ENCODE data around the gene CDK5RAP1. TPM values are rescaled to one million over a fixed set of nuclear protein-coding genes. Genes with fewer than 3 reads are reported as not detected.

The CDK5RAP1 gene
- total RNA-seq, 1 donor, result 22.5 TPM

GRCh38 chr20:33348136-33348937 is 53.0 kb downstream of the CDK5RAP1 start:
- H3K4me3 ChIP-seq (ENCODE audit: low read depth, low read length), result no peak overlapping the region
- no peak for DNase-seq (ENCODE audit: low read depth)
- TF ChIP-seq CTCF (IDR thresholded peaks at IDR 0.05; ENCODE audit: insufficient read depth, low read depth, low read length), result no peak

- H3K4me3 ChIP-seq (ENCODE audit: low read depth, low read length), result no peak overlapping the region
- no peak for DNase-seq (ENCODE audit: low read depth)
- no peak for TF ChIP-seq CTCF (IDR thresholded peaks at IDR 0.05; ENCODE audit: insufficient read depth, low read depth, low read length)
These were observed 56.0 kb downstream of the CDK5RAP1 start for GRCh38 chr20:33345342-33345741.

- H3K4me3 ChIP-seq (ENCODE audit: low read depth, low read length), result no peak overlapping the region
- DNase-seq (ENCODE audit: low read depth), result no peak
- no peak for TF ChIP-seq CTCF (IDR thresholded peaks at IDR 0.05; ENCODE audit: insufficient read depth, low read depth, low read length)
These were observed 57.8 kb downstream of the CDK5RAP1 start for GRCh38 chr20:33343521-33343920.

- no peak for TF ChIP-seq CTCF (IDR thresholded peaks at IDR 0.05; ENCODE audit: insufficient read depth, low read depth, low read length)
- H3K4me3 ChIP-seq (ENCODE audit: low read depth, low read length), result no peak overlapping the region
- DNase-seq (ENCODE audit: low read depth), result no peak
These were observed 61.7 kb downstream of the CDK5RAP1 start for GRCh38 chr20:33339515-33340058.

GRCh38 chr20:33338467-33339258 is 62.7 kb downstream of the CDK5RAP1 start:
- TF ChIP-seq CTCF (IDR thresholded peaks at IDR 0.05; ENCODE audit: insufficient read depth, low read depth, low read length), result no peak
- no peak overlapping the region for H3K4me3 ChIP-seq (ENCODE audit: low read depth, low read length)
- DNase-seq (ENCODE audit: low read depth), result no peak

GRCh38 chr20:33337531-33338165 is 63.7 kb downstream of the CDK5RAP1 start:
- no peak for TF ChIP-seq CTCF (IDR thresholded peaks at IDR 0.05; ENCODE audit: insufficient read depth, low read depth, low read length)
- H3K4me3 ChIP-seq (ENCODE audit: low read depth, low read length), result no peak overlapping the region
- DNase-seq (ENCODE audit: low read depth), result no peak

All from fibroblast of villous mesenchyme (primary cell).